NCI-H1417 treated with DMSO at 0.1 percent for 48 hours (cell line): ENCODE data around the gene CDK5R1.

Experiments used
- DNase-seq: peaks from one replicate; lab custom pipeline; 2025; lab: John Stamatoyannopoulos, UW

CDK5R1 gene

DNA sequence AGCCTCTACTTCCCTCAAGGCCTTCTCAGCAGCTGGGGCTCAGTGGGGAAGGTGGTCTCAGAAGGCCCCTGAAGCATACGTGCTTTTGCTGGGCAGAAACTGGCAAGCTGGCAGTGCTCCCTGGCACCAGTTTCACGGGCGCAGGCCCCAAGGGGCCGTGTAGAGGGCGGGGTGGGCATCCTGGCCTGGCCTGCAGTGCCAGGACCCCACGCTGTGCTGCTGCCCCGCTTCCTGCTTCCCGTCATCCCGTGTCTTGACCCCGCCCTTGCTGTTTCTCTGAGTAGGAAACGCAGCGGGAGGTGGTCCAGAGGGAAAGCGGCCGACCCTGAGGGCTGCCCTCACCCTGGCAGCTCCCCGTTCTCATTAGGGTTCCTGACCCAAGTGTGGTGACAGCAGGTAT, 6.8 kb downstream of the CDK5R1 start:
- DNase-seq = no peak

DNA sequence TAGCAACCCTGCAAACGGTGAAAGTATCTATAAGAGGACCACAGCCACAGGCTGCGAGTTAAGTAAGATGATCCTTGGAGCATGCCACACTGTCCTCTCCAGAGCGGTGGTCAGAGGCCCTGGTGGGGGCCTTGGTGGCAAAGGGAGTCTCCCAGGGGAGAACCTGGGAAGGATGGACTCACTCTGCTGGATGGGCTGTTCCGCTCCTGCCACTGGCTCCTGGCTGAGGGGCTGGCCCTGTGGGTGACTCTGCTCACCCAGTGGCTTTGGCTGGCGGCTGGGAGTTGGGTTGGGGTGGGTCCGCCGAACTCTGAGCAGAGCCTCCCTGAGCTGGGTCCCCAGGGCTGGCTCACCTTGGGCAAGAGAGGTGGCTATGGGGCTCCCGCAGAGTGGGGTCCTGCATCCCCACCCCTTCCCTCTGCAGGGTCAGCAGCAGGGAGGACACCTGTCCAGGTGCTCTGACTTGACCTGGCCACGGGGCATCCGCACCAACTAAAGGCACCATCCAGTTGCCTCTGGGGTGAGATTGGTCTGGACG, 7.3 kb downstream of the CDK5R1 start:
- no peak for DNase-seq

DNA sequence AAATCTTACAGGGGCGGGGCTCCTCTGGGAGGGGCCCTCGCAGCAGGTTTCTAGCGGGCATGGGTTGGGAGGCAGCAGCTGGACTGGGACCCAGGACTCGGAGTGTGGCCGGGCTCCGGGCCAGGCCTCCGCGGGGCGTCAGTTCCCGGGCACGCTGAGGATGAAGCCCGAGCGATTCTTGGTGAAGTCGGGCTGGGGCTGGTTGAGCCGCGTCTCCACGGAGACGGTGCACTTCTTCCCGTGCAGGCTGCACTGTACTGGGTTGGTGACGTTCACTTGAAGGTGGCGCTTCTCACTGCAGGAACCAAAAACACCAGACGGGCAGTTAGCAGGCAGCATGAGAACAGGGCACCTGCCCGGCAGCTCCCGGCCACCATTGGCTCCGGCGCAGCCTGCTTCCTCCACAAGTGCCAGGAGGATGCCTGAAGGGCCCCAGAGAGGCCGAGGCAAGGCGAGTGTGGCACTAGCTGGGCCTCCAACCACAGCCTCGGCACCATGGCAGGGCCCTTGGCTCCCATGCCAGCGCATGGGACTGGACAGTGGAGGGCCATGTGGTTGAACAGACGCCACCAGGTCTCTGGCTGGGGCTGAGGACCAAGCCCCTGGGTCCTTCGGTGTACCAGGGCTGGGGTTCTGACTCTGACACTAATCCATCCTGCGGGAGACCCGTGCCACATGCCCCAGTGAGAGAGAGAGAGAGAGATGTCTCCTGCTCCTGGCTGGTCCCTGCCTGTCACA, 8.0 kb downstream of the CDK5R1 start:
- DNase-seq = peak; percentile 29

DNA sequence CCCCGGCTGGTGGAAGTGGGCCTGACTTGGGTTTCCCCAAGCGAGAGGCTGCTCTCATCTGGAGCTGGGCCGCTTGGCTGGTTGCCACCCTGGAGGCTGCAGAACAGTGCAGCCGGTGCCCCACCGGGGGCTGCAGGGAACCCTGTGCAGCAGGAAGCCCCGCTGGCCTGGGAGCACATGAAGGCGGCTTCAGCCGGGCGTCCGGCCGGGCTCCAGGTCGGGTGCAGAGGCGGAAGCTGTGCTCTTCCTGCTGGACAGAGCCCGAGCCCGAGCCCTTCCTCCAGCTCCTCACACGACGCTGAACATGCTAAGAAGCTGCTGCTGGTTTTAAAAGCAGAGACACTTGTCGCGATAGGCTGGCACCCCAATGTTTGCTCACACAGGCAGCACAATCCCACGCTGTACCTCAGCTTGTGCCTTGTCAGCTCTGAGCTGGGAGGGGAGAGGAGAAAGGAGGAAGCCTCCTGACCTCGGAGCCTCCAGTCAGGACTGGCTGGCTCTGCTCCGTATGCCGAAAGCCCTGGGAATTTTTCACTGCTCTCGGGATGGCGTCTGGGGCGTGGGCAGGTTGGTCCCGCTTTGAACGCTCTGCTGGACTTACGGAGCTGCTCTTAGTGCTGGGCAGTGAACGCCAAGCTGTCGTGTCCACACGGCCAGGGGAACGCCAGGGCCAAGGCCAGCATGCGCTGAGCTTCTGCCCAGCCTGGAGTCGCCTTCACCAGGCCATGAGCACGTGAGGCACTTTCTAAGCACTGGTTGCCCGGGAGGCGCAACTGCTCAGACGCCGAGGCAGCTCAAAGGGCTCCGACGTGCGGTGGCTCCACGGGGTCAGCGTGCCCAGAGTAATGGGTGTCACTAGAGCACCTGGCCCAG, 8.8 kb downstream of the CDK5R1 start:
- DNase-seq = no peak

DNA sequence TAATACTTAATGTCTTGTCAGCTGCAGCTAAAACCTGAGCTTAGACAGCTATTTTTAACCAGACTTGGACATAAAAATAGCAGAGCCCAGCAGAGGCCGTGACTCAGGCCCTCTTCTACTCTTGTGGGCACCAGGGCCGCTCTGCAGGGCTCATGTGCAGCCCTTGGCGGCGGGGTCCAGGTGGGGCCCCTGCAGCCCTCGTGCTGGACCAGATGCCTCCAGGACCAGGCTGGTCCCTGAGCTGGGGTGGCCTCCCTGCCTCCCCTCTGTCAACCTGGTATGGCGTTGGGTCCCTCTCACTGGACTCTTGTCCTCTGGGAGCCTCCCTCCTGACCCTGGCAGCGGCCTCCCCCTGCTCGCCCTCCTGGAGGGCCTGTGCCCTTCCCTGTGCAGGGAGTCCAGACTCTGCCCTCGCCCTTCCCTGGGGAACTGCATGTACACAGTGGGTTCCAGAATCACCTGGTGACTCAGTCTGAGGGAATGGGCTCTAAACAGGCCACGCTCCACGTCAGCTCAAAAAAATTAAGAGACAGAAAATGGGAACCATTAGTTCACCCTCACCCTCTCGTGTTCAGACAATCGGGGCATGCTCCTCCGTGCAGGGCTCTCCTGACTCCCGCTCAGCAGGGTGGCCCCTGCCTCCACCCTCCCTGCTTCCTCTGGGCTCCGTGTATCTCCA, 9.7 kb downstream of the CDK5R1 start:
- DNase-seq = no peak

DNA sequence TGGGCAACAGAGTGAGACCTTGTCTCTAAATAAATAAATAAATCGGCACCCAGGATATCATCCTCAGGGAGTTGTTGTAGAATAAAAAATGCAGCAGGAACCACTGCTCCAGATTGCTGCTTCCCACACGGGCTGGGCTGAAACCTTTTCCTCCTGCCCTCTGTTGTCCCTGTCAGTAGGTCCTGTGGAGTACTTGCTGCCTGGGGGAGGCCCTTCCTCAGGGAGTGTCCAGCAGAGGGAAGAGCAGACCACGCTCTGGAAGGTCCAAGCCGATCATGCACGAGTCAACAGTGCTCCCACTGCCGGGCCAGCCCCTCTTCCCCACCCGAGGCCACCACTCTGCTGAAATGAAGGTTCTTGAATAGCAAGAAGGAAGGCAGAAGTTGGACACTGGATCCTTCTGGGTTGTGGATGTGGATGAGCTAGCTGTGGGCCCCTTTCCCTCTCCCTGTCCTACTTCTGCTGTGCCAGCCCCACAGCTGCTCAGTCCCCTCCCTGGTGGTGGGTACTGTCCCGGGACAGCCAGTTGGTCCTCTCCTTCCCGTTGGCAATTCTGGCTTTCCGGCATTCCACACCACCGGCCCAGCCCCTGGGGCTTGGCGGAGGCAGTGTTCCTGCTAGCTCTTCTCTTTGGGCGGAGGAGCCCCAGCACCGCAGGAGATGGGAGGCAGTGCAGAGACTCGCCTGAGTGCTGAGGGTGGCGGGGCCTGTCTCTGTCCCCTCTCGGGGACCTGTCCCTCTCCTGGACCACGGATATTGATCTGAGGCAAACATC, 10.8 kb downstream of the CDK5R1 start:
- DNase-seq = no peak

DNA sequence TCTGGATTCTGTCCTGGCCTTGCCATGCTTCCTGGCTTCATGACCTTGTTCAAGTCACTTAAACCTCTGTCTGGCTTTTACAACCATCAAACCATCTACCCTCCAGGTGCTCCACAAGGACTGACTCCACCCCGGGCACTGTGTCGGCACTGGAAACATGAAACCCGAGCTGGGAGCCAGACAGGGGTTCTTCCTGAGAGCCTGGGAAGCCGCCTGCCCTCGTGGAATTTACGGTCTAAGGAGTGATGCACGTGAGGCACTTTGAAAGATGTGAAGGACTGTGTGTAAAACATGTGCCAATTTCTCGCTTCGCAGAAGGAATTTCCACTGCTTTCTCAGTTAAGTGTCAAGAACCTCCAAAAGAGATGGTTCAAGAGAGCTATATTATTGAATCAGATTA, 11.6 kb downstream of the CDK5R1 start:
- DNase-seq = no peak

DNA sequence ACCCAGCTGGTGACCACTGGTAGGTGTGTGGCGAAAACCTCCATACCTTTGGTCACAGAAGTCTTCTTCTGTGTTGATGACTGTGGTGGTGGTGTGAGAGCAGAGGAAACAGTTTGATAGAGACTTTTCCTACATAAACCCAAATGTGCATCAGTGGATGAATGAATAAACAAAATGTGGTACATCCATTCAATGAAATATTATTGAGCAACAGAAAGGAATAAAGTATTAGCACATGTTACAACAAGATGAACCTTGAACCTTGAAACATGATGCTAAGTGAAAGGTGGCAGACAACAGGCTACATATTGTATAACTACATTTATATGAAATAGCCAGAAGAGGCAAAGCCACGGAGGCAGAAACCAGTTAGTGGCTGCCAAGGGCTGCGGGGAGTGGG, 15.2 kb downstream of the CDK5R1 start:
- DNase-seq = no peak

DNA sequence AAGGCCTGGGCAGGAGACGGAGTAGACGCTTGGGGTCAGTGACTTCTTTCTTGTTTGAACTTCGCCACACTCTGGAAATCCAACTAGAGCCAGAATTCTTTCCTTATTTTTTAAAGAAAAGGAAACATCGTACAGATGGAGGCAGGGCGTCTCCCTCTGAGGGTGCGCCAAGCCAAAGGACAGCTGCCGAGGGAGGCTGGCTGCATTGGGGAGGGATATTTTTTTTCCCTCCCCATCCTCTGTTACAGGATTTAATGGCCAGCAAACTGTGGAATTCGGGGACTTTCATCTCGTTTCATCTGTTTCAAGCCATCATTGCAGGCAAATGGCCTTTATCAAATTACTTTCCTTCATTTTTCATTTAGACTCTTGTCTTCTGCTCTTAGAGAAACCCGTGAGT, 15.9 kb downstream of the CDK5R1 start:
- no peak for DNase-seq

DNA sequence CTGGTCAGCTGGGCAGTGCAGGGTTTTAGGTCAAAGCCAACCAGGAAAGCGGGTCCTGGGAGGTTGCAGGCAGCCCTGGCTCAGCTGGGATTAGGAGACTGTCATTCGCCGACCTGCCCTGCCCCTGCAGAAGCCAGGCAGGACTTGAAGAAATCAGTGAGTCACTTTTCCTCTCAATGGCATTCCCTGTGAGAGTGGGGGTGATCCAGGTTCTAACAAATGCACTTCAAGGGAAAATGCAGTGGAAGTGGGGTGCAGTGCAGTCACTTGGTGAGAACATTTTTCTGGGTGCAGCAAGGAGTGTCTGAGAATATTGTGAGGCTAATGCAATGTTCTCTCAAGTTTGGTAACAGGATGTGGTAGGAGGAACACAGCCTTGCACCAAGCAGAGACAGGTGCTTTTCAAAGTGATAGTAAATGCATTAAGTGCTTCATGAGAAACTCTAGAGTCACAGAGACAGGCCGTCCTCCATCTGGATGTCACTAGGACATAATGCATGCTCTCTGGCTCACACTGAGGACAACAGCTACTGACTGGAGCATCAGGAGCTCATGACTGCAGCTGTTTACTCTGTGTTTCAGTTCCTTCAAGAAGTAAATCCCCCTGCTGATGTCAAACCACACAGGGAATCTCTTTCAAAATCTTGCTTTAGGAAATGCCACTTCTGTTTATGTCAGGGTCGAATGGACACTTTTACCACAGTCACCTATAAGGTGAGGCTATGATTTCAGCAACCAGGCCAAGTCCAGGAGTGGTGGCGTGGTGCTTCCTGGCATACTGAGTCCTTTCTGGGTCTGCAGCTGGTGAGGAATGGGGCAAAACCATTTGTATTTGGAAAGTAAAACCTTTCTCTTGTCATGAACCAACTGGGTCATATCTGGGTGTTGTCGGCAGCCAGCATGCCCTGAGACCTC, 16.7 kb downstream of the CDK5R1 start:
- DNase-seq = no peak

DNA sequence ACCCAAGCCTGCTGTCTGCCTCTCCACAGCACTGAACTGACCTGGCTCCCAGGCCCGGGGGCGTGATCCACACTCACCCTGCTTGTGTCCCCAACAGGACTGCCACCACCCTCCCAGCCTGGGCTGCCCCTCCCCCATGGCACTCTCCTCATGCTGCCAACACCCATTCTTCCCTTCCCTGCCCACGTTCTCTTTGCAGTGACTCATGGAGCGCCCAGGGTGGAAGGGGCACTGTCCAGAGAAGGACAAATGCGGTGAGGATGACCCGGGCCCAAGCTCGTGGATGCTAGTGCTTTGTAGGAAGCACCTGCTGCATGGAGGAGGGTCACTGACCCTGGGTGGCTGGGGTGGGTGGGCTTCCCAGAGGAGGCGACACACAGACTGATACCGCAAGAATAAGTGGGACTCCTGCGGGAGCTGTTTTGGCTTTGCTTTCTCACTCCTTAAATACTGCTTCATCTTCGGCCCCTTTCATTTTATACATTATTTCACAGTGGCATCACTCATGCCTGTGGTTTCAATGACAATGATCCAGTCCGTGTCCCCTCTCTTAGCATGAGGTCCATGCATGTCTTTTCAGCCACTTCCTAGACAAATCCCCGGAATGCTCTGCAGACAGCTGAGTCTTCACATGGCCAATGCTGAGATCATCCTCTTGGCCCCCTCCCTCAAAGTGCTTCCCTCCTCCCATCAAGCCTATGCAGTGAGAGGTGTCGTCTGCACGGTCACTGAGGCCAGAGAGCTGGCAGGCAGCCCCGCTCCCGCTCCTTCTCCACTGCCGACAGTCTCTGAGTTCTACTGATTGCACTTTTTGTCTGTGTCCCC, 17.6 kb downstream of the CDK5R1 start:
- DNase-seq = no peak

DNA sequence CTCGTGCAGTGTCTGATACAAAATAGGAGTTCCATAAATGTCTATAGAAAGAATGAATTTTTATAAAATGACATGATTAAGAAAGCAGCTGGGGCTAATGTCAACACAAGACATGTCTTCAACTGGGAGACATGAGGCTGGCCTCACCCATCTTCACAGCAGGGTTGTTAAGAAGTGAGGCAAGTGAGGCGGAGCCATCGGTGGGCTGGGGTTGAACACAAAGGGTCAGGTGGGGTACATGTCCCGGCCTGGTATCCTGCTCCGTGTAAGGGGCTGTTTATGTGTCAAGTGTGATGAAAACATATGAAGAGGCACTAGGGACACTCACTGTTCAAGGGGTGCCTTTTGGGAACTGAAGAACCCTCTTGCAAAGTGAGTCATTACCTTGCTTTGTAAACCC, 22.1 kb downstream of the CDK5R1 start:
- no peak for DNase-seq

DNA sequence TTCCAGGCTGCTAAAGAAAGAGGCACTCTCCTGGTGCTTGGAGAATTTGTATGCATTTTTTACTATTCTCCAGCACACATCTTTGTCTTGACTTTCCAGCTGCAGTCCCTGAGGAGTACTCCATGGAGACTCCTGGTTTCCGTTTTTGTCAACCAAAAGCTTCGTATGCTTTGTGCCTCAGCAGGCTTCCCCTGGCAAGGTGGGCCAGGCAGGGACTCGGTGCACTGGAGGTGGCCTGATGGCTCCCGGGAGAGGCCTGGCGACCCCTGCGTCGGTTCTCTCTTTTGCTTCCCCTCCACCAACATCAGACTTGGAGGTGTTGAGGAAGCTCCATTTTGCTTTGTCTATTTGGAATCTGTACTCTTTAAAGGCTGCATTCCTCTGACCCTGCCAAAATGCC, 23.7 kb downstream of the CDK5R1 start:
- no peak for DNase-seq

DNA sequence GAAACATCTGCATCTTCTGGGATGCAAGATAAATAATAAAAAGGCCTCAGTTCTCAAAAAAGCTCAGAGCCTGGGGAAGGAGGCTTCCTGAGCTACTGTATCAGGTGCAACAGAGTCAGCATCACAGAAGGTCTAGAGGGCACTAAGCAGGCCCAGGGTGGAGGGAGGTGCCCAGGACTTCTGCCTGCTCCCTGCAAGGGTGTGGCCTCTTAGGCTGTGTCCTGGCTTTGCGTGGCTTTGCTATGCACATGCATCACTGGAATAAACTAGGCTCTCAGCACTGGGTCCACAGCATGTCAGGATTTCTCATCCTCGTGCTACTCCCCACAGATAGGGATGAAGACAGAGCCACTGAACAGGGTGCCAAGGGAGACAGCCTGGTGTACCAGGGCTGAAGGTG, 25.5 kb downstream of the CDK5R1 start:
- DNase-seq = no peak

DNA sequence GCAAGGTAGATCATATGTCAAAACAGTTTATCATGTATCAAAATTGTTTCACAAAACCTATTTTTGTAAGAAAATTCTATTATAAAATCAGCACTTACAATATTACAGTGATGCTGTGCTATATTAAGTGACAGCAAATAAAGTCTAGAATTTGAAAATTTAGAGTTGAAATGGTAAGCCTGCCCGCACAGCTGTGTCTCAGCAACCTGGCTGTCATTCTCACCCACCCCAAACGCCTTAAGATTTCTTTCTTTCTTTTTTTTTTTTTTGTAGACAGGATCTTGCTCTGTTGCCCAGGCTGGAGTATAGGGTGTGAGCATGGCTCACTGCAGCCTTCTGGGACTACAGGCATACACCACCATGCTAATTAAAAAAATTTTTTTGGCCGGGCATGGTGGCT, 26.8 kb downstream of the CDK5R1 start:
- no peak for DNase-seq

DNA sequence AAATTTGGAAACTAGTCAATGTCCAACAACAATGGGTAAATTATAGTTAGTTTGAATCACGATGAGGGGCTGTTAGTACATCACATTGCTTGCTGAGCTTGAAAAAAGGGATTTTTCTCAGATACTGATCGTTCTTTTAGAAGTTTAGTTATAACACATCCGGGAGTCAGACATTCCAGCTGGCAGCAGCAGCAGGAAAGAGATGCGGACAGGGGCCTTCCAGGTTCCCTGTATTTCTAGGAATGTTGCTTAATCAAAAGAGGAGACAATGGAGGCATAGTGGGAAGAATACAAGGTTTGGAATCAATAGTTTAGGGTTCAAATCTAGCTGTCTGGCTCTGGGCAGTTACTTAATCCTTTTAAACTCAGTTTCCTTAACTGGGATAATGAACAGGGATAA, 27.8 kb downstream of the CDK5R1 start:
- no peak for DNase-seq

DNA sequence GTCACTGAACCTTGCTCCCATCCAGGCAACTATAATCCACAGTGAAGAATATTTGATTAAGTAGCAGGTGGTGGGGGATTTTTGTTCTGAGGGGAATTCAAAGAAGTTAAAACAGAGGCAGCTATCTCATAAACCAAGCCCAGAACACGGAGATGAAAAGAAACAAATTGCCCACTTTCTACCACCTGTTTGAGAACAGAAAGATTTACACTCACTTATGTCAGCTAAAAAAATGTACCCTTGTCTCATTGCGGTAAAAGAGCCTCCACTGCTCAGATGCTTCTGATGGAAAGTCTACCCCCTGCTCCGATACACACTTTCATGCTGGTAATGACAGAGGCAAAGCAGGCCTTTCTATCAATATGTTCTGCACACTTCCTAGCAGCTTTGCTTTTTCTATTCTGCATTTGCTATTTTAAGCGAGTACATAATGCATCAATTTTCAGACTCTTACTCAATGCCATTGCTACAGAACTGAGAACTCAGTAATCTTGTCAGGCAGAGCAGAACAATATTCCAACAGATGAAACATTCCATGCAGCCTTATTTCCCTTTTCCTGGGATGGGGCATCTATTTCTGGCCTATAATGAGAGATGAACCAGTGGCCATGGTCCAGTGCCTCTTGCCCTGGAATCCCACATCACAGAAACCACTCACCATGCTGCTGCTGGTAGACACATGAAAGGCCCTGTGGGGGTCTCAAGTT, 29.0 kb downstream of the CDK5R1 start:
- no peak for DNase-seq

DNA sequence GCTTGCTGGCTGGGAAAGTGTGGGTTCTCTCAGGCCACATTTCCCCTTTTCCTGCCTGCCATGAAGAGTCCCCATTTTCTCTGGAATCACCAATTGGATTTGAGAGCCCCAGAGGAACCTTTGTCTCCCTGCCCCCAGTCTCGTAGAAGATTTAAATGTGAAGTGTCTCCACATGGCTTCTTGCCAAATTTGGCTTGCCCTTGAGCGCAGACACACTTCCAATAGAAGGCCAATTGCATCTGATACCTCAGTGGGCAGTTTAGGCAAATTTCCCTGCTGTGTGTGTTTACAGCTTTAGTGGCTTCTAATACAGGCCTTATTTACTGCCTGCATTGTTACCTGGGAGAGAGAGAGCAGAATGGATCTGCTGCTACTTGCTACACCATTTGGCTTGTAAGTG, 29.7 kb downstream of the CDK5R1 start:
- DNase-seq = peak; percentile 67
